Neutrophil (primary cell): ENCODE data around the gene STK11.

Source experiments
- H3K27ac ChIP-seq: fragments of 200-600 bp; sonication (generic); 2 replicates; pipeline ENCODE4 v1.5.1; 2016; ENCODE audit warnings: mild to moderate bottlenecking, moderate library complexity
- H3K27me3 ChIP-seq: fragments of 200-600 bp; sonication (generic); 2 replicates; pipeline ENCODE4 v1.6.0; 2016; ENCODE audit warnings: mild to moderate bottlenecking
- H3K36me3 ChIP-seq: fragments of 200-600 bp; sonication (generic); 2 replicates; pipeline ENCODE4 v1.5.1; 2017
- H3K4me1 ChIP-seq, 2 experiments: fragments of 200-600 bp in 1 of 2; sonication (generic) in 1 of 2; 1 replicate in 1 of 2; 2 replicates in 1 of 2; pipeline versions ENCODE4 v1.5.1 to v1.6.1; 2013 to 2016; ENCODE audit warnings: low read depth in 1 of 2, low read length in 1 of 2, mild to moderate bottlenecking in 1 of 2, moderate library complexity in 1 of 2; ENCODE audit not compliant: control insufficient read depth in 1 of 2, insufficient read depth in 1 of 2
- H3K4me3 ChIP-seq, 2 experiments: fragments of 200-600 bp in 1 of 2; sonication (generic) in 1 of 2; 1 replicate in 1 of 2; 2 replicates in 1 of 2; pipeline ENCODE4 v1.5.1; 2013 to 2016; ENCODE audit warnings: low read depth in 1 of 2, low read length in 1 of 2, mild to moderate bottlenecking in 1 of 2, moderate library complexity in 1 of 2
- H3K9me3 ChIP-seq: fragments of 200-600 bp; sonication (generic); 2 replicates; pipeline ENCODE4 v1.5.1; 2016
- CTCF ChIP-seq: fragments of 200-600 bp; sonication (generic); IDR thresholded peaks from 2 replicates; pipeline ENCODE4 v1.5.1; 2016; ENCODE audit warnings: antibody characterized with exemption

STK11 gene

DNA sequence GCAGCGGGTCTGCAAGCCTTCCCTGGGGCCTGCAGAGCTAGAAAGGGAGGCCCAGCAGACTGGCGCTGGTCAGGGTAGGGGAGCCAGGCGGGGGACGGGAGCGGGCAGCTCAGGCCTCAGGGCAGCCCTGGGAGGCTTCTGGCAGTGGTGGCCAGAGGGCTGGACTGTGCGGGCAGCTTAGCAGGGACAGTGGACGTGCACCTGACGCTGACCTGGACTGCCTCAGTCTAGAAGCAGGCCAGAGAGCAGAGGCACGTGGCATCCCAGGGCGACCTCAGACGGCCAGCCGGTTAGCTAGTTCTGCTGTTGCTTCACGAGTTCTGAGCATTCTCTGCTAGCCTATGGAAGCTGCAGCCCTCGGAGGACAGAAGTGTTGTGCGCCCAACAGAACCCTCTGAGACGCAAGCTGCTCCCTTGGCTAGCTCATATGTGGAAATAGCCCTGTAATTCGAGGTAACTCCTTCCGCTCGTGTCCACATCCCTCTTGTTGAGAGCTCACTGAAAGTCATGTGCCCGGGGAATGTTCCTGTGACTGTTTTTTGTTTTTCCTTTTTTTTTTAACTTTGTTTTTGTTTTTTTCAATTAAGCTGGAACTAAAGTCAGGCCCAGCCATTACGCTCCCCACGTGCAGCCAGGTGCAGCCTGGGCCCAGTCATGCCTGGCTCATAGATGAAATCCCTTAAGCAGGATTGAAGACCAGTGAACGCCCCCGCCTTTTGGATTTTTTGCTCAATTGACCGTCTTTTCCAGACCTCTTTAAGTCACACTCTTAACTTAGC, 67.9 kb downstream of the STK11 start:
- peaks cover 73 to 80% of the 10 kb centered on the region in 2 experiments for H3K4me1 ChIP-seq
- H3K4me3 ChIP-seq = peak overlapping the region; percentile 34 to 80
- TF ChIP-seq CTCF = no peak
- no peaks in the 10 kb centered on the region for H3K27me3 ChIP-seq
- H3K9me3 ChIP-seq = no peaks in the 10 kb centered on the region
- peaks cover 45% of the 10 kb centered on the region for H3K36me3 ChIP-seq
- H3K27ac ChIP-seq = peak overlapping the region; percentile 99

GRCh38 chr19:1274081-1274851, 68.7 kb downstream of the STK11 start:
- Histone ChIP-seq H3K9me3 (no peaks in the 10 kb centered on the region), H3K27ac (peak overlapping the region; percentile 99), H3K36me3 (peaks cover 51% of the 10 kb centered on the region), H3K4me1 (peaks cover 69 to 74% of the 10 kb centered on the region in 2 experiments), H3K4me3 (peak overlapping the region; percentile 34 to 80), H3K27me3 (no peaks in the 10 kb centered on the region)
- TF ChIP-seq CTCF = no peak

DNA sequence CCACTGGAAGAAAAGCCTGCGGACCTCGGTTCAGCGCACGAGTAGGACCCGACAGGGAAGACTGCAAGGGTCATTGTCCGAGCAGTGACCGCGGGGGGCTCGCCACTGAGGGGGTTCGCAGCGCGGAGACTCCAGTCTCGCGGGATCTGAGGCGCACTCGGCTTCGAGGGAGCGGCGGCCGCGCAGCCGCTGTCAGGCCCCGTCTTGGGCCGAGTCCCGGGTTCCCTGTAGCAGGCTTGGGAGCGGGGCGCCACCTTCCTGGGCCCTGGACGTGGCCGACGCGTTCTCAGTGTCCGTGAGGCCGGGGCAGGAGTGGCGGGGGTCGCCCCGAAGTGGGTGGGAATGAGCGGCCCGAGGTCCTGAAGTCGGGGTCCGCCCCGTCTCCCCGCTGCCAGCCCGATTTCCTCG, 69.3 kb downstream of the STK11 start:
- H3K9me3 ChIP-seq = no peaks in the 10 kb centered on the region
- no peaks in the 10 kb centered on the region for H3K27me3 ChIP-seq
- no peak for TF ChIP-seq CTCF
- H3K4me3 ChIP-seq = peak overlapping the region; percentile 80 to 82
- H3K27ac ChIP-seq = peak overlapping the region; percentile 99
- peaks cover 51% of the 10 kb centered on the region for H3K36me3 ChIP-seq
- H3K4me1 ChIP-seq = peaks cover 65 to 71% of the 10 kb centered on the region in 2 experiments

GRCh38 chr19:1275260-1275975, 69.8 kb downstream of the STK11 start, which contains the start of gene FAM174C:
FAM174C (plus strand) TSS chr19:1275530; CDS start chr19:1275550, 20 bp downstream.
- peaks cover 51% of the 10 kb centered on the region for H3K36me3 ChIP-seq
- H3K4me3 ChIP-seq = peak within 1 kb of the TSS; percentile 80 to 82
- no peaks in the 10 kb centered on the region for H3K9me3 ChIP-seq
- peak; percentile 44 for TF ChIP-seq CTCF
- no peaks in the 10 kb centered on the region for H3K27me3 ChIP-seq
- H3K4me1 ChIP-seq = peaks cover 60 to 65% of the 10 kb centered on the region in 2 experiments
- peak within 1 kb of the TSS; percentile 99 for H3K27ac ChIP-seq

DNA sequence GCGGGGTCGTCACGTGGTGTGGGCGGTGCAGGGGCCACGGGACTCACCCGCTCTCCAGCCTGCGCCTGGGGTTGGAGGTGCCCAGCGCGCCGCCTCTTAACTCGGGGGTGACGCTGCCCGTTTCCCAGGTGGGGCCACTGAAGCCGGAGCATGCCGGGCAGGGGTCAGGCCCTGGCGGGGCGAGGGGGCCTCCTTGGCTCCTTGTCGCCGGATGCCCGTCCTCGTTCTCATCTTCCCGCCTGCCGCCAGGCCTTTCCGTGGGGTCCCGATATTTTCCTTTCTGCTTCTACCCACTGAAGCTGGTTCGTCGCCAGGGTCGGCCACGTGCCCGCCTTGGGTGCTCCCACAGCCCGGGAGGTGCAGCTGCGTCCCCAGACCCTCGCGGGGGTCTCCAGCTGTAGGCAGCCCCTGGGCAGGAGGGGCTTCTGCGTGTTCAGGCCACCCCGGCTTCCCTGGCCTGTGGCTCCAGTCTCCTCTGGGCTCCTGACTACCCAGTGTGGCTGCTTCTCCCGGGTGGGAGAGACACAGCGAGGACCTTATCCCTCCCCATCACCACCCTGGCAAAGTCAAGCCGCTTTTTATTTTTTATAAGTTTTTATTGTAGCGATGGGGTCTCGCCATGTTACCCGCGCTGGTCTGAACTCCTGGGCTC, 70.5 kb downstream of the STK11 start:
- no peaks in the 10 kb centered on the region for H3K27me3 ChIP-seq
- no peak for TF ChIP-seq CTCF
- H3K9me3 ChIP-seq = no peaks in the 10 kb centered on the region
- H3K4me1 ChIP-seq = peaks cover 53 to 58% of the 10 kb centered on the region in 2 experiments
- peak overlapping the region; percentile 99 for H3K27ac ChIP-seq
- peak overlapping the region; percentile 80 to 82 for H3K4me3 ChIP-seq
- H3K36me3 ChIP-seq = peaks cover 48% of the 10 kb centered on the region
